ENCODE measurements around the gene DDX4.

GRCh38 chr5:55836191-55836590 is 98.3 kb downstream of the DDX4 start:
- TF ChIP-seq CTCF (IDR thresholded peaks at IDR 0.05) (no peak), POLR2A (IDR thresholded peaks at IDR 0.05) (no peak)

Measured in upper lobe of left lung (tissue), 4 donors.